A172 (cell line): ENCODE data around the gene PAGE2. TPM values are rescaled to one million over a fixed set of nuclear protein-coding genes. Genes with fewer than 3 reads are reported as not detected.
"Not testable (repeated sequence)": the region's sequence is repeated elsewhere in the genome, so short reads cannot be mapped to it uniquely, and the experiment has no call there.

Source experiments
- DNase-seq: peaks from one replicate; pipeline ENCODE4 v3.0.0-alpha.2; 2015; ENCODE audit warnings: low spot score
- total RNA-seq: library from RNA; depleted of rRNA; stranded (reverse); fragments of >200 nt; shearing (Covaris generic); gene quantifications from 2 replicates; pipeline ENCODE4 v1.2.3, GENCODE V29; 2014; rRNA removed

The PAGE2 gene, protein sequence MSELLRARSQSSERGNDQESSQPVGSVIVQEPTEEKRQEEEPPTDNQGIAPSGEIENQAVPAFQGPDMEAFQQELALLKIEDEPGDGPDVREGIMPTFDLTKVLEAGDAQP
- total RNA-seq: not detected in 2 replicates

DNA sequence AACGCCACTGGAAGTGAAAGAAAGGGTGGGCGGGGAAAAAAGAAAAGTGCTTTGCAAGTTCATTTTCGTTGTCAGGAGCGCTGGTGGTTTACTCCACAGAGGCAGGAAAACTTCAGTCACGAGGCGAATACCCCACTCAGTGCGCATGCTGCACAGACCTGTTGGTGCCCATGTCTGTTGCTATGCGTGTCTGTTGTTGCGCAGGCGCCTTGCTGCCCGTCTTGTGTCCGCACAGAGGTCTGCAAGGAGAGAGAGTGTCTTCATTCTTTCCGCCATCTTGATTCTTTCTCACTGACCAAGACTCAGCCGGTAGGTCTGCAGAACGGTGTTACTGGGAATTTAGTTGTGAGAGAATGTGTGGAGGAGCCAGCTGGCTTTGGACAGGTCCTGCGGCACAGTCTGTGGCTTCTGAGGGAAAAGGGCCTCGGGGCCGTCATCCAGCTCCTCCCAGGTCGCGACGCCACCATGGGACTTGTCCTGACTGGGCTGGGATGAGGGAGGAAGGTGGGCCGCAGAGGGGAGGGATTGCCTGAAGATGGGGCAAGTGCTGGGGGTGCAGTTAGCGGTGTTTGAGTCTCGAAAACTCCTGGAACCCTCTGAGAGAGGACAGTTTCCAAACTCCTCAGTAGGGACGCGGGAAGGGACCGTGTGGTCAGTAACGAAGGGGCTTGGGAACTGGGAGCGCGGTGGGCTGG is at the start of gene PAGE2:
TSS of gene PAGE2 (plus strand) at position 224 of the 695 bp plus-strand sequence. CDS start 1,003 bp downstream, outside the sequence.
- DNase-seq: no peak

DNA sequence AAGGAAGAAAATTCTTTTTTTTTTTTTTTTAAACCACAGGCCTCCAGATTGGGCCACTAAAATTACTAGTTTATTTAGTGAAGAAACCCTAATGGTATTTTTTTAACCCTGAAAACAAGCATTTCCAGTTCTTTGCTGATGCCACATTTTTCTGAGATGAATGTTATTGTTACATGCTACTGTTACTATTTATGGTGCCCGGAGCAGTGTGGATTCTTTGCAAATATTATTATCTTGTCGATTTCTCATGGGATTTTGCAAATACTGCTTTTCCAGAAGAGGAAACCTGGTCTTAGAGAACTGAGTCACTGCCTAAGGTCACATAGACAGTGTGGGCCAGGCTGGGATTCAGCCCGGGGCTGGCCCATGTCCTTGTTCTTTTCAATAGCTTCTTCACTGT is 49.3 kb upstream of the PAGE2 start:
- no peak for DNase-seq

DNA sequence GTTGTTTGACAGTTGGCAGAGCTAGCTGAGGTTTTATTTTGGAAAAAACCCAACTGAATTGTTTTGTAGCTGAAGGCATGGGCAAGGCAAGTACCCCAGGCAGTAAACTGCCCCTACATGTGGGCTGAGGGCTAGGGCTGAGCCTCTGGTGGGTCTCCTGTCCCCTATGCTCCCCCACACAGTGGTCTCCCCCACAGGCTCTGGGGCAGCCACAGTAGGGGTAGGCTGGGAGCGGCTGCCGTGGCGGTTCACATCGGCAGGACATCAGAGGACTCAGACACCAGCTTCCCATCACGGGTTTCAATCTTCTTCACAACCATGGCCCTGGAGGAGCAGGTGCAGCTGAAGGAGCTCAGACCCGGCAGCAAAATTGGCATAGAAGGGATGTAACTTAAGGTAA is 47.3 kb upstream of the PAGE2 start:
- no peak for DNase-seq

DNA sequence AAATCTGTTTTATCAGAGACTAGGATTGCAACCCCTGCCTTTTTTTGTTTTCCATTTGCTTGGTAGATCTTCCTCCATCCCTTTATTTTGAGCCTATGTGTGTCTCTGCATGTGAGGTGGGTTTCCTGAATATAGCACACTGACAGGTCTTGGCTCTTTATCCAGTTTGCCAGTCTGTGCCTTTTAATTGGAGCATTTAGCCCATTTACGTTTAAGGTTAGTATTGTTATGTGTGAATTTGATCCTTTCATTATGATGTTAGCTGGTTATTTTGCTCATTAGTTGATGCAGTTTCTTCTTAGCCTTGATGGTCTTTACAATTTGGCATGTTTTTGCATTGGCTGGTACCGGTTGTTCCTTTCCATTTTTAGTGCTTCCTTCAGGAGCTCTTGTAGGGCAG is 38.2 kb upstream of the PAGE2 start:
- DNase-seq: not testable (repeated sequence)

DNA sequence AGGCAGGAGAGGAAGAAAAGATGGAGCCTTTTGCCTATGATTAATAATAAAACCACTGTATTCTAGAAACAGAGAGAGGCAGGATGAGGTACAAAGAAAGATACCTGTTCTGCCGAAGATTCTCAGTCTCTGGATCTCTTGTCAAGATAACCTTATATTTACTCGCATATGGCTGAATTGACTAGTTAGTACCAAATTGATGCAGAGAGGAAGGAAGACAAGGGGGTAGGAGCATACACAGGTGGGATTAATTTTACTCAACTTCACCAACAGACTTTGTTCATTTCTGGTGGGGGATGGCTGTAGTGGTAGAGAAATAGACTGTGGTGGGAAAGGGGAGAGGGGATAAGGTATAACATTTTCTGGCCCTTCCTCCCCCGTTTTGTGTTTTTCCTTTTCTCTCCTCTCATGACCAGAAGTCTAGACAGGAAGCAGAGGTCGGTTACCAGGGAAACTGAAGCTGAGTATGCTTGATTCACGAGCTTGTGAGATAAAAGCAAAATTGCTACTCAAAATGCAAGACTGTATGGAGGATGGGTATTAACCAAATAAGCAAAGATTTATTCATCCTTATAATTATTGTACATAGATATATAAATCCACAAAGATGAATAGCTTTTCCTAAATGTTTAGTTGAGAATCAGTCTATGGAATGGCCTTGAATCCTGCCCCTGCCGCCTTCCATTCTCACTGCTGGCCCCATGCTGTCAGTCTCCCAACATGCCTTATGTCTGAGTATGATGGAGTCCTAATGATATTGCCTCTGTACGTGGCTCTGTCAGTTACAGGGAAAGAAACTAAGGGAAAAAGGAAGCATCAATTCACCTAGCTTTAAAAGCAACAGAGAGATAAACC is 31.8 kb upstream of the PAGE2 start:
- peak; percentile 11 for DNase-seq

DNA sequence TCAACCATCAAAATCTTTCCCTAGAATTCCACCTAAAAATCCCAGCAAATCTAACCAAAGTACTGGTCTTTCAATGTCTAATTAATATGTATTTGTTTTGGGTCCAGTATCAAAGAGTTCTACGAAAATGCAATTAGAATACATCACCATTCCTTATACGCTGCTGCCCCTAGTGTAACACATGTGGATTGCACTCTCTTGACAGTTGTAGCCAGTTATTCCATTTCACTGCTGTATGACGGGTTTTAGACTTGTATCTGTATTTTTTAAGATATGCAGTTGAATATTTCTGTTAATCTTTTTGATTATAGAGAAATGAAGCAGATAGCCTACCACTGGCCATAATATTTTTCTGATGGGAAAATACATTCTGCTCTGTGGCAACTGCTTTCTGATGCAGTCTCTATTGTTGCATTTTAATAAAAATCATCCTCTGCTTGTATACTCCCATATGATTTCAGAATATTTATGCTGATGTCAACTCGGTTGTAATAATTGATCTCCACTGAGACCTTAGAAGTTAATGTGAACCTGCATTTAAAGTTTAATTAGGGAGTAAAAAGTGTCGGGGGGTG is 31.1 kb upstream of the PAGE2 start:
- peak; percentile 30 for DNase-seq

DNA sequence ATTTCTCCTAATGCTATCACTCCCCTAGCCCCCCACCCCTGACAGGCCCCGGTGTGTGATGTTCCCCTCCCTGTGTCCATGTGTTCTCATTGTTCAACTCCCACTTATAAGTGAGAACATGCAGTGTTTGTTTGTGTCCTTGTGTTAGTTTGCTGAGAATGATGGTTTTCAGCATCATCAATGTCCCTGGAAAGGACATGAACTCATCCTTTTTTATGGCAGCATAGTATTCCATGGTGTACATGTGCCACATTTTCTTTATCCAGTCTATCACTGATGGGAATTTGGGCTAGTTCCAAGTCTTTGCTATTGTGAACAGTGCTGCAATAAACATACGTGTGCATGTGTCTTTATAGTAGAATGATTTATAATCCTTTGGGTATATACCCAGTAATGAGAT is 21.6 kb upstream of the PAGE2 start:
- DNase-seq: not testable (repeated sequence)

DNA sequence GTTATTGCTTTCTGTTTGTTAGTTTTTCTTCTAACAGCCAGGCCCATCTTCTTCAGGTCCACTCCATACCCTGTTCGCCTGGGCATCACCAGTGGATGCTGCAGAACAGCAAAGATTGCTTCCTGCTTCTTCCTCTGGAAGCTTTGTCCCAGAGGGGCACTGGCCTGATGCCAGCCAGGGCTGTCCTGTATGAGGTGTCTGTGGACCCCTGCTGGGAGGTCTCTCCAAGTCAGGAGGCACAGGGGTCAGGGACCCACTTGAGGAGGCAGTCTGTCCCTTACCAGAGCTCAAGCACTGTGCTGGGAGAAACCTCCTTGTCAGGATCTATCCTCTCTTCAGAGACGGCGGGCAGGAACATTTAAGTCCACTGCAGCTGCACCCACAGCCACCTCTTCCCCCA is 16.5 kb upstream of the PAGE2 start:
- DNase-seq: no peak

DNA sequence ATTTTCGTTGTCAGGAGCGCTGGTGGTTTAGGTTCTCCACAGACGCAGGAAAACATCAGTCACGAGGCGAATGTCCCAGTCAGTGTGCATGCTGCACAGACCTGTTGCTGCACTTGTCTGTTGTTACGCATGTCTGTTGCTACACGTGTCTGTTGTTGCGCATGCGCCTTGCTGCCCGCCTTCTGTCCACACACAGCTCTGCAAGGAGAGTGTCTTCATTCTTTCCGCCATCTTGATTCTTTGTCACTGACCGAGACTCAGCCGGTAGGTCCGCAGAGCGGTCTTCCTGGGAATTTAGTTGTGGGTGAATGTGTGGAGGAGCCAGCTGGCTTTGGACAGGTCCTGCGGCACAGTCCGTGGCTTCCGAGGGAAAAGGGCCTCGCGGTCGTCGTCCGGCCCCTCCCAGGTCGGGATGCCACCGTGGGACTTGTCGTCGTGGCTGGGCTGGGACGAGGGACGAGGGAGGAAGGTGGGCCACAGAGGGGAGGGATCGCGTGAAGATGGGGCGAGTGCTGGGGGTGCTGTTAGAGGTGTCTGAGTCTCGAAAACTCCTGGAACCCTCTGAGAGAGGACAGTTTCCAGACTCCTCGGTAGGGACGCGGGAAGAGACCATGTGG is 13.9 kb upstream of the PAGE2 start, which contains the start of gene PAGE2B:
TSS of gene PAGE2B (plus strand) at position 180 of the 617 bp plus-strand sequence. CDS start 1,012 bp downstream, outside the sequence.
- no peak for DNase-seq

DNA sequence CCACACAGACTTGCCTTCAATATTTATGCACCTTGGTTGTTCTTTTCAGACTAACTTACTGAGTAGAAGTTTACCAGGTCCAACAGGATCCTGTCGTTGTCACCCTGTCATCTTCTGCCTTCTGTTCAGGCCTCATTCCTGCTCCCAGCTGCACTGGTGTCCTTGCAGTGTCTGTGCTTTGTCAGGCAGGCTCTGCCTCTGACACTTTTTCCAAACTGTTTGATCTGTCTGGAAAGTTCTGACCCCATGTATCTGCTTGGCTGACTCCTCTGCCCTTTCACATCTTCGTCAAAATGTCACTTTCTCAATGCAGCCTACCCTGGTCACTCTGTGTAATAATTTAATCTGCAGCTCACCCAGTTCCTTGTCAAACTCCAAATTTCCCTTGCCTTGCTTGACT is 9.9 kb downstream of the PAGE2 start:
- DNase-seq: no peak

DNA sequence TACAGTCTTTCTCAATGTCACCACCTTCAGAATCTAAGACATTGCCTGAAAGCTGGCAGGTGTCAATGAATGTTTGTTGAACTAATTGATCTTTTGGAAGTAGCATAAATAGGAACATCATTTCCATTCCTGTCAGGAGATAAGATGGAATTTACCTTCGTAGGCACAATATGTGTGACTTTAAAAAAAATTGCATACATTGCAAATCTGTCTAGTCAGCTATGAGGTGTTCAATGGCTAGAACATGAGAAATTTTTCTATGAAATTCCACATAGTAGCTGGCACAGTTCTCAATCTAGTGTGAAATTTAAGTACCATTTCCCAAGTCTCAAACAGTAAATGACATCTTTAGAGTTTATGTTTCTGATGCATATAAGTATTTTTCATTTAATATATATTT is 10.3 kb downstream of the PAGE2 start:
- DNase-seq: no peak

DNA sequence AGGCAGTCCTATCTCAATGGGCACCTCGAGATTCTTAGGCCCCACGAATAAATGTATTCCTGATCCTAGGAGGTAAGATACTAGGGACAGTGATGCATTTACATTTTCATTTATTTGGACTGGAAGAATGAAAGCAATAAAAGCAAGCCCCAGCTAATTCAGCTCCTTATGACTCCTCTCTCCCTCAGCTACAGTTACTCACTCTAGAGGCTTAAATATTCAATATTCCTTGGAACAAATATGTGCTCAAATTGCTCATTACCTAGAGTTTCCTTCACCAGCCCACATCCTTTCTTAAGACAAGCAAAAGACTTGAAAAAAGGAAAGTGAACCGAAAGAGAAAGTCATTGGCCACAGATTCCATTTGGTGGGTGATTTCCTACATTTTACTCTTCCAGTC is 13.9 kb downstream of the PAGE2 start:
- DNase-seq: no peak

DNA sequence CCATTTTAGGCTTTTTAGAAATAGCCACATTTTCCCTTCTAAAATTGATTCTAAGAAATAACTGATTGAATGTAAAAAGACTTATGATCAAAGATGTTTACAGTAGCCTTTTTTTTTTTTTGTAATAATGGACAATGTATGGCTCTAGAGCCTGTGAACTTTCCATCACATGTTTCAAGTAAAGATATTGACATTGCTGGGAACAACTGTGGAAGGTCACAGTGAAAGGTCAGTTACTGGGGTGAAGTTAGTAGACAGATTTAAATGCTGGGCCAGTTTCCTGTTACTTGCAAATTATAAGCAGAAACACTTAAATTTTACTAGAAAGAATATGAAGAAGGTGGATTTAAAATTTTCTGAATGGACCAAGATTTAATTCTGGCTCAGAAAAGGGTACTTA is 18.4 kb downstream of the PAGE2 start:
- no peak for DNase-seq

DNA sequence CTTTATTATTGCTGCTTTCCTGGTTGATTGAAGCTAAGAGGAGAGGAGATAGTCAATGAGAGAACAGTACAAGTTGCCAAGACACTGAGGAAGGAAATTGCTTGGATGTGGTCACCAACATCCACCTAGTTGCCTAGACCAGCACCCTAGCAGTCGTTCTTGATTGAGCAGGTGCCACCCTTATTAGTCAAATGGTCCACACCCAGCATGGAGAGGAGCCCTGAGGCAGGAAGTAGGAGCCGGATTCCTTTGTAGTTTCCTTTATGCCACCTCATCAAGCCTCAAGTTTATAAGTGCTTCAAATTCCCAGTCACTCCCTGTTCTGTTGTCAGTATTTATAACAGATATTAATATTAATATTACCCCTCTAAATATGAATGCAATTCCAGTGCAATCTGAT is 19.1 kb downstream of the PAGE2 start:
- peak; percentile 4 for DNase-seq

DNA sequence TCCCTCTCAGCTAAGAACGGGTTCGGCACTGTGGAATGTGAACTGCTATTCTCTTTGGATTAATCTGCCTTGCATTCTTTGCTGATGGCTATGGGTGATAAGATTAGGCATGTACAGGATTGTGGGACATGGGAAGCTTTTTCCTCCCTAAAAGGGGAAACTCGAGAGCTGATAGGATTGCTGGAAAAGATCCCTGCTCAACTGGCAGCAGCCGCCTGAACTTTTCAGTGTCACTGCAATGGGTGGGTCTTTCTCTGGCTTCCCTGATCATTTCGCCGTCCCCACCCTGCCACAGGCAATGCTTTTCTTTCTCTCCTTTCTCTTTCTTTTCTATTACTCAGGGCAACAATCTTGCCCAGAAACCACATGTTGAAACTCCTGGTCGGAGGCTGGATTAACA is 20.5 kb downstream of the PAGE2 start:
- DNase-seq: no peak

DNA sequence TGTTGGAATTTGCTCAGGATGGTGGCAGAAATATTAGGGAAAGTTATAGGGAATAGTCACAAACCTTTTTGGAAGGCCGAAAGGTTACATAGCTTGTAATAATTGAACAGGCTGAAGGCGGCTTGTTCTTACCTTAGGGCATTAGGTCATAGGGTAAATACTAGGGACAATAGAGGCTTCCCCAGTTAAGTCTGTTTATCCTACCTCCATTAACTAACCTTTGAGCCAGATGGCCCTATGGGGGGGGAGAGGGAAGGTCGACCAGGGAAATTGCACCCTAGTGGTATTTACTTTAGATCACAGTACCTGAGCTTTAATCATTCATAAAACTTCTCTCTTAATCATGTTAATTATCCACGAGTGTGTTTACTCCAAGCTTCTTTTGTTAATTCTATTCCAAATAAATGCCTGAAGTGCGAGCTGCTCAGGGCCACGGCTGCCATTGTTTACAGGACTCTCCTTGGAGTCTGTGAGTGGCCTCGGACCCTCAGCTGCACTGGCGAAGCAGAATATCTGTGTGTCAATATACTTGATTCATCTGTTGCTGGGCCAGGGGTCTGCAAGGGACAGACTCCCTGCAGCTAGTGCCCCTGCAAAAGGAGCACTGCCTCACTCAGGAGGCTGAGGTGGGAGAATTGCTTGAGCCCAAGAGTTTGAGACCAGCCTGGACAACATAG is 22.9 kb downstream of the PAGE2 start:
- DNase-seq: no peak

DNA sequence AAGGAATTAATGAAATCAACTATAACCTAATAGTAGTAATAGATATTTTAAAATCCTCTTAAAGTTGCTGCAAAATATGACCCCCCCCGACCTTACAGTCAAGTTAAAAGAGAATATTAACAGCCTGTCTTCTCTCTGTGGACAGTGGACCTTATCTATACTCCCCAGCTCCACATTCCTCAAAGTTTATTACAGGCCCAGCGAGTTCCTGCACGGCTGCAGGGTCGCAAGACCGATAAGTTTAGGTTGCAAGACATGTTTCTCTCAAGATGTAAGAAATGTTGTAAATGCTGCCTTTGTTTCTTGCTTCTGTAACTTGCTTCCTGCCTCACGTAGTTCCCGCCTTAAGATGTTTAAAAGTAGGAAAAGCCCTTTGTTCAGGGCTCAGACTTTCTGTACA is 27.8 kb downstream of the PAGE2 start:
- DNase-seq: not testable (repeated sequence)

DNA sequence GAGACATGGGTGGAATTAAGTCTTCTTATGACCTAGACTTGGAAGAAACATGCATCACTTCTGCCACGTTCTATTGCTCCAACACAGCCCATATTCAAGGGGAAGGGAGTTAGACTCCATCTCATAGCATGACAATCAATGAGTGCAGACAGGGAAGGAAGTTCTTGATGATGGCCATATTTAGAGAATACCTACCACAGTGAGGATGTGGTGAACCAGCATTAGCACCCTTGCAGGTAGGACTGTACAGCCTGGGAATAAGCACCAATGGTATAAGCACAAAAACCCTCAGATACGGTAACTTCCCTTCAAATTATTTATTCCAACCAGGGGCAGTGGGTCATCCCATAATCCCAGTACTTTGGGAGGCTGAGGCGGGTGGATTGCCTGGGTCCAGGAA is 29.8 kb downstream of the PAGE2 start:
- DNase-seq: no peak

DNA sequence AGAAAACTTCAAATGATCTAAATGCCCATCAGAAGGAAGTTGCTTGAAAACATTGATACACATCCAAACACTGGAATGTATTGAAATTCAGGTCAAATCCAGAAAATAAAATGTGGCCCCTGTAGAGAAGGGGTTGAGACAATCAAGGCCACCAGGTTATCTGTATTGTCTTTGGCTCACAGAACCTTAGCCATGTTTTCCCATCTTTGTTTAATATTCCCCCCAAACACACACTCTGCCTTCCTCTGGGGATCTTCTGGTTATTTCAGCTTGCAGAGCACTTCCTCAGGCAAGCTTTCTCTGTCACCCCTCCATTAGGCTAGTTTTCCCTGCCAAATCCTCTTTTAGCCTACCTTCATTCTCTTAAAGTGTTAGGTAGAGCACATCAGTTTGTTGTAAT is 30.5 kb downstream of the PAGE2 start:
- no peak for DNase-seq

DNA sequence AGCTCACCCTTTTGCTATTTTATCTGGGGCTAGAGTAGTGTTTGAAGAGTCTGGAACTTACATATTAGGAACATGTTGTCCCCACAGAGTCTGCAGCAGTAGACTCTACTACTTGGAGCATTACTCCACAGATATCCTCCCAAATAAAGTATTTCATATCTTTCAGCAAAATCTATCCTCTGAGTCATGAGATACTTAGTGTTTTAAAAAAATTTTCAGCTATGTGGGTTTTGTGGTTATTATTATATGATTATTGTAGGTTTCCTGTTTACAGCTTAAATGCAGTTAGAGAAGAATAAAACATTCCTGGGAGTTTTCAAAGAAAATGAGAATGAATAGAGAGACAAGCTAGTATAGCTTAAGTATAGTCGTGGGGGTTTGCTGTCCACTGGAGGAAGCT is 30.9 kb downstream of the PAGE2 start:
- no peak for DNase-seq

DNA sequence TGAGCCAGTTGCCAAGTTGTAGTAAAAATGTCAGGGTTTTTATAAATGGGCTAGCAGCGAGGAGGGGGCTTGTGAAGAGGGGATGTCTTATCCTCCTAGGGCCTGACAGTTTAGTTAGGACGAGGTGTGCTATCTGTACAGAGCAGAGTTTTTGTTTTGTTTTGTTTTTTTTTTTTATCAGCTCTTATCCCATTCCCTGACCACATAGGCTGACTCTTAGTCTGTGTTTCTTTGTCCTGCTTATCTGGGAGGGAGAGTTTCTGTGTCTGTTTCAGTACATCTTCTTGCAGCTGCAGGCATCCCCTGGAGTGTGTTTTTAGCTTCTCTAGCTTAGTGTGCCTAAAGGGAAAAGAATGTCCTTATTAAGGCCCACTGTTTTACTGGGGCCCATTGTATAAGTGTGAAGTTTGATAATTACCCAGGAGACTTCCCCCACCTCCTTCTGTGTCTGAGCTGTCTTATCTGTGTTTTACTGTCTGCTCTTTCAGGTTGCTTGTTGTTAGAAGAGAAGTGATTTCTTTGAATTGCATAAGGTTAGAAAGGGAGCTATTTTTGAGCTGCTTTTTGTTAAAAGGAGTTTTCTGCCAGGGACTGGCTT is 32.0 kb downstream of the PAGE2 start:
- no peak for DNase-seq
